ENCODE measurements around the gene DUS3L.

DUS3L gene

GRCh38 chr19:5820785-5821184 is 29.8 kb upstream of the DUS3L start:
- no peak overlapping the region for H3K4me3 ChIP-seq (ENCODE audit: low read depth, low read length)
- TF ChIP-seq CTCF (IDR thresholded peaks at IDR 0.05; ENCODE audit: low read depth, low read length, missing control alignments), result no peak
- in situ Hi-C loops (cut with HindIII; ENCODE audit: low sequenced_read_pairs), result no loop called here

GRCh38 chr19:5818594-5818993 is 27.6 kb upstream of the DUS3L start:
- TF ChIP-seq CTCF (IDR thresholded peaks at IDR 0.05; ENCODE audit: low read depth, low read length, missing control alignments), result no peak
- no peak overlapping the region for H3K4me3 ChIP-seq (ENCODE audit: low read depth, low read length)
- in situ Hi-C loops (cut with HindIII; ENCODE audit: low sequenced_read_pairs), result no loop called here
- no peak for DNase-seq (ENCODE audit: low read depth)

More at GRCh38 chr19:5820785-5821184, 29.8 kb upstream of the DUS3L start:
- no peak for DNase-seq (ENCODE audit: low read depth)

- TF ChIP-seq CTCF (IDR thresholded peaks at IDR 0.05; ENCODE audit: low read depth, low read length, missing control alignments), result no peak
- in situ Hi-C loops (cut with HindIII; ENCODE audit: low sequenced_read_pairs), result no loop called here
- no peak for DNase-seq (ENCODE audit: low read depth)
- no peak overlapping the region for H3K4me3 ChIP-seq (ENCODE audit: low read depth, low read length)
Observed at GRCh38 chr19:5817218-5817617, 26.3 kb upstream of the DUS3L start.

GRCh38 chr19:5814852-5815246 is 23.9 kb upstream of the DUS3L start:
- in situ Hi-C loops (cut with HindIII; ENCODE audit: low sequenced_read_pairs), result no loop called here
- no peak for DNase-seq (ENCODE audit: low read depth)
- no peak for TF ChIP-seq CTCF (IDR thresholded peaks at IDR 0.05; ENCODE audit: low read depth, low read length, missing control alignments)
- H3K4me3 ChIP-seq (ENCODE audit: low read depth, low read length), result no peak overlapping the region

GRCh38 chr19:5814123-5814851 is 23.3 kb upstream of the DUS3L start:
- H3K4me3 ChIP-seq (ENCODE audit: low read depth, low read length), result no peak overlapping the region
- DNase-seq (ENCODE audit: low read depth), result no peak
- TF ChIP-seq CTCF (IDR thresholded peaks at IDR 0.05; ENCODE audit: low read depth, low read length, missing control alignments), result no peak
- in situ Hi-C loops (cut with HindIII; ENCODE audit: low sequenced_read_pairs), result no loop called here

GRCh38 chr19:5811117-5811516 is 20.2 kb upstream of the DUS3L start:
- H3K4me3 ChIP-seq (ENCODE audit: low read depth, low read length), result no peak overlapping the region
- TF ChIP-seq CTCF (IDR thresholded peaks at IDR 0.05; ENCODE audit: low read depth, low read length, missing control alignments), result no peak
- no peak for DNase-seq (ENCODE audit: low read depth)
- in situ Hi-C loops (cut with HindIII; ENCODE audit: low sequenced_read_pairs), result no loop called here

Data from astrocyte of the cerebellum (primary cell).